LNCaP clone FGC (cell line): ENCODE measurements around the gene CCL25.

ENCODE experiments used
- DNase-seq: peaks from one replicate; pipeline ENCODE4 v3.0.0-alpha.2; 2011; ENCODE audit warnings: low read depth
- H3K4me3 ChIP-seq: 2 replicates; pipeline ENCODE4 v1.5.1; 2011; ENCODE audit warnings: mild to moderate bottlenecking, low read depth, low read length, control low read depth
- CTCF ChIP-seq: IDR thresholded peaks from 2 replicates; pipeline ENCODE4 v1.5.1; 2012; ENCODE audit warnings: mild to moderate bottlenecking; ENCODE audit not compliant: control insufficient read depth, insufficient read depth; ENCODE audit errors: extremely low read depth

The CCL25 gene

GRCh38 chr19:8052464-8052859, at the start of gene CCL25:
CCL25 (plus strand) TSS chr19:8052760; CDS start chr19:8053050, 290 bp downstream.
- no peak within 1 kb of the TSS for H3K4me3 ChIP-seq
- TF ChIP-seq CTCF = no peak
- no peak for DNase-seq

- no peak for DNase-seq
- TF ChIP-seq CTCF = no peak
- peak overlapping the region; percentile 68 for H3K4me3 ChIP-seq
These were observed 48.6 kb upstream of the CCL25 start for GRCh38 chr19:8004001-8004400.

DNA sequence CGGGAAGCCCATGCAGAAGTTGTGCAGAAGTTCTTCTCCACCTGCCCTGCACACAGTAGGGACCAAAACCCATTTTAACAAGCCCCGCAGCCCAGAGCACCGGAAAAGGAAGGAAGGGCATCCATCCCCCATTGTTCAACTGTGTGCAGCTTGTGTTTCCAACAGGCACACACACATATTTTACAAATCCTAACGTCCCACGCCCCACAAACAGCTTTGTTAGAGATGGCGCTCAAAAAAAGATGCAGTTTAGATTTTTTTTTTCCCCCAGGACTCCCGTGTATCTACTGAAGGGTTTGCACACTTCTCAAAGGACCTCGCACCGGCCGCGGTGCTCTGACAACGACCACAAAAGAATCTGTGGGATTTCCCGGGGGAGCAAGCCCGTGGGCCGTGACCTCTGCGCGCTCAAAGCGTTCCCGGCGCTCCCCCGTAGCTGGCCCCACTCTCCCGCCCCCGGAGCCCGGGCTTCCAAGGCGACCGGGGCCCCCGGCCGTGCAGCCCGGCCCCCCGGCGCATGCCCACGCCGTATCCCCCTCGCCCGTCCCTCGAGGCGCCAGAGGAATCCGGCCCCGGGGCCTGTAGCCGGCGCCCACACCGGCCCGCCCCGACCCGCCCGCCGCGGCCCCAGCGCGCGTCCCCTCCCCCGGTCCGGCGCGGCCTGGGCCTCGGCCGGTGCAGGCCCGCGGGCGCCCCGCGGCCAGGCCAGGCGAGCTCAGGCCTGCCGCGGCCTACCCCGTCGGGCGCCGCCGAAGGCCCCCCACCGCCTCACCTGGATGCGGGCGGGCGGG, 47.6 kb upstream of the CCL25 start:
- no peak for DNase-seq
- TF ChIP-seq CTCF = no peak

DNA sequence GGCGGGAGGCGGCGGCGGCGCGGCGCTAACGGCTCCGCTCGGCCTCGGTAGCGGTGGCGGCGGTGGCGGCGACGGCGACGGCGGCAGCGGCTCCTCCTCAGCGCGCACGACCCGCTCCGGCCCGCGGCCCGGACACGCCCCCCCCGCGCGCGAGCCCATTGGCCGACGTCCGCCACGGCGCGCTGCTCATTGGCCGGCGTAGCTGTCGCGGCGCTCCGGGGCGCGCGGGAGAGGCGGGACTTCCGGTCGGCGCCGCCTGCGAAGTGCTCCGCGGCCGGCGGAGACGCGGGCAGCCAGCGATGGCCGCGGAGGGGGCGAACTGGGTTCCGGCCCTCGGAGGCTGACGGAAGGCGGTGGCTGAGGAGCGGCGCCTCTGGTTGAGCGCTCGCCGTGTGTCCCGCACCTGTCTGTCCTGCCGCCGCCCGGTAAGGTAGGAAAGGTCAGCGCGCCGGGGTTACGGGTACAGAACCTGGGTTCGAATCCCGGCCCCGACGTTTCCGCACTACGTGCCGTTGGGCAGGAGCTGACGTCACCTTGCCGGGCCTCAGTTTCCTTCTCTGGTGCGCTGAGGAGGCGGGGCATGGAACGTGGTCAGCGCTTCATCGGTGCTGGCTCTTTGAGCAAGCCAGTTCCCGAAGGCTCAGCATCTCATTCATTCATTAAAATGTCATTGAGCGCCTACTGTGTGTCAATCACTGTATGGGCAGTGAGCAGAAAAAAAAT, 46.9 kb upstream of the CCL25 start, which contains the start of gene ELAVL1:
ELAVL1 (minus strand) TSS at position 108 of the 723 bp plus-strand sequence. CDS start 13,826 bp downstream, outside the sequence.
- no peak for TF ChIP-seq CTCF
- peak within 1 kb of the TSS; percentile 83 for H3K4me3 ChIP-seq
- DNase-seq = no peak

More for the DNA sequence above, 47.6 kb upstream of the CCL25 start:
- H3K4me3 ChIP-seq = peak overlapping the region; percentile 68

DNA sequence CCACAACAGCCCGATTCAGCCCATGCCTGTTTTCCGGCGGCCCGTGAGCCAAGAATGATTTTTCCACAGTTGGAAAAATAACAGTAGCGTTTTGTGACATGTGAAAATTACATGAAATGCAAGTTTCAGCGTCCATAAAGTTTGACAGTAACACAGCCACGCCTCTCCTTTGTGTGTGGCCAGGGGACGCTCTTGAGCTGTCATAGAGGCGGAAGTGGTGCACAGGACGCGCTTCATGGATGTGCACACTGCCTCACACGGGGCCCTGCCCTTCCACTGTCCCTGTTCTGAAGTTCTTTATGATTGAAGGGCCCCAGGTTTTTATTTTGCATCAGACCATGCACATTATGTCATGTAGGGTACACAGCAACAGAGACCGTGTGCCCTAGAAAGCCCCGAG, 34.8 kb upstream of the CCL25 start:
- no peak for TF ChIP-seq CTCF
- DNase-seq = no peak
- H3K4me3 ChIP-seq = no peak overlapping the region

- no peak for DNase-seq
- TF ChIP-seq CTCF = no peak
These were observed 31.9 kb upstream of the CCL25 start for GRCh38 chr19:8020681-8021080.

More at GRCh38 chr19:8020681-8021080, 31.9 kb upstream of the CCL25 start:
- H3K4me3 ChIP-seq = no peak overlapping the region
